Measurements from ENCODE around the gene MANF. TPM values are rescaled to one million over a fixed set of nuclear protein-coding genes. Genes with fewer than 3 reads are reported as not detected.
"Not testable (repeated sequence)": the region's sequence is repeated elsewhere in the genome, so short reads cannot be mapped to it uniquely, and the experiment has no call there.

Gene MANF
- total RNA-seq, 1 experiment from 2014 or later: 106 TPM

- Histone ChIP-seq H3K9me3 (ENCODE audit: low read depth, low read length, poor library complexity, severe bottlenecking) (no peaks in the 10 kb centered on the region), H3K27me3 (replicated peaks; ENCODE audit: insufficient read depth, low read depth, low read length, poor library complexity) (no peaks in the 10 kb centered on the region), H3K27ac (ENCODE audit: low read depth, low read length, poor library complexity, severe bottlenecking) (no peak overlapping the region), H3K36me3 (ENCODE audit: insufficient read depth, low read length, poor library complexity, severe bottlenecking) (no peaks in the 10 kb centered on the region), H3K4me1 (ENCODE audit: insufficient read depth, low read length, poor library complexity, severe bottlenecking) (no peaks in the 10 kb centered on the region), H3K4me3 (ENCODE audit: low read depth, low read length, poor library complexity, severe bottlenecking) (no peak overlapping the region)
- TF ChIP-seq CTCF (conservative IDR thresholded peaks at IDR 0.05; ENCODE audit: low read depth, low read length): no peak
- TF ChIP-seq EZH2 (IDR thresholded peaks at IDR 0.05; ENCODE audit: borderline replicate concordance, low read depth, low read length, poor library complexity, severe bottlenecking): no peak
- intact Hi-C loops (cut with micrococcal nuclease; ENCODE audit: unreplicated experiment): no loop called here
- no TSS peak for BruUV-seq (replicated peaks)
- ChIA-PET CTCF (no interaction called here), POLR2A (ENCODE audit: low non-redundant PET) (no interaction called here)
- no peak for DNase-seq (ENCODE audit: low spot score)
Observed at GRCh38 chr3:51360806-51361205, 24.3 kb upstream of the MANF start.

- no TSS peak for BruUV-seq (replicated peaks)
Observed at GRCh38 chr3:51361746-51362145, 23.3 kb upstream of the MANF start.

GRCh38 chr3:51362476-51362875 lies 22.6 kb upstream of the MANF start:
- intact Hi-C loops (cut with micrococcal nuclease; ENCODE audit: unreplicated experiment): no loop called here
- CTCF ChIA-PET: no interaction called here
- no peaks in the 10 kb centered on the region for H3K27me3 ChIP-seq (replicated peaks; ENCODE audit: insufficient read depth, low read depth, low read length, poor library complexity)
- H3K27ac ChIP-seq (ENCODE audit: low read depth, low read length, poor library complexity, severe bottlenecking): no peak overlapping the region
- H3K4me1 ChIP-seq (ENCODE audit: insufficient read depth, low read length, poor library complexity, severe bottlenecking): no peaks in the 10 kb centered on the region
- H3K36me3 ChIP-seq (ENCODE audit: insufficient read depth, low read length, poor library complexity, severe bottlenecking): no peaks in the 10 kb centered on the region
- TF ChIP-seq EZH2 (IDR thresholded peaks at IDR 0.05; ENCODE audit: borderline replicate concordance, low read depth, low read length, poor library complexity, severe bottlenecking) (no peak), CTCF (conservative IDR thresholded peaks at IDR 0.05; ENCODE audit: low read depth, low read length) (no peak)
- no peak overlapping the region for H3K4me3 ChIP-seq (ENCODE audit: low read depth, low read length, poor library complexity, severe bottlenecking)
- DNase-seq (ENCODE audit: low spot score): no peak
- no TSS peak for BruUV-seq (replicated peaks)
- H3K9me3 ChIP-seq (ENCODE audit: low read depth, low read length, poor library complexity, severe bottlenecking): no peaks in the 10 kb centered on the region
- POLR2A ChIA-PET (ENCODE audit: low non-redundant PET): no interaction called here

More at GRCh38 chr3:51361746-51362145, 23.3 kb upstream of the MANF start:
- TF ChIP-seq CTCF (conservative IDR thresholded peaks at IDR 0.05; ENCODE audit: low read depth, low read length) (no peak), EZH2 (IDR thresholded peaks at IDR 0.05; ENCODE audit: borderline replicate concordance, low read depth, low read length, poor library complexity, severe bottlenecking) (no peak)
- ChIA-PET CTCF (no interaction called here), POLR2A (ENCODE audit: low non-redundant PET) (no interaction called here)
- no peaks in the 10 kb centered on the region for H3K9me3 ChIP-seq (ENCODE audit: low read depth, low read length, poor library complexity, severe bottlenecking)
- H3K36me3 ChIP-seq (ENCODE audit: insufficient read depth, low read length, poor library complexity, severe bottlenecking): no peaks in the 10 kb centered on the region
- no peak overlapping the region for H3K4me3 ChIP-seq (ENCODE audit: low read depth, low read length, poor library complexity, severe bottlenecking)
- H3K4me1 ChIP-seq (ENCODE audit: insufficient read depth, low read length, poor library complexity, severe bottlenecking): no peaks in the 10 kb centered on the region
- H3K27ac ChIP-seq (ENCODE audit: low read depth, low read length, poor library complexity, severe bottlenecking): no peak overlapping the region
- intact Hi-C loops (cut with micrococcal nuclease; ENCODE audit: unreplicated experiment): no loop called here
- DNase-seq (ENCODE audit: low spot score): no peak
- no peaks in the 10 kb centered on the region for H3K27me3 ChIP-seq (replicated peaks; ENCODE audit: insufficient read depth, low read depth, low read length, poor library complexity)

- DNase-seq (ENCODE audit: low spot score); H3K36me3 ChIP-seq (ENCODE audit: insufficient read depth, low read length, poor library complexity, severe bottlenecking); H3K4me3 ChIP-seq (ENCODE audit: low read depth, low read length, poor library complexity, severe bottlenecking); BruUV-seq (replicated peaks); POLR2A ChIA-PET (ENCODE audit: low non-redundant PET); CTCF ChIA-PET; intact Hi-C loops (cut with micrococcal nuclease; ENCODE audit: unreplicated experiment); H3K27me3 ChIP-seq (replicated peaks; ENCODE audit: insufficient read depth, low read depth, low read length, poor library complexity); H3K27ac ChIP-seq (ENCODE audit: low read depth, low read length, poor library complexity, severe bottlenecking); H3K9me3 ChIP-seq (ENCODE audit: low read depth, low read length, poor library complexity, severe bottlenecking); H3K4me1 ChIP-seq (ENCODE audit: insufficient read depth, low read length, poor library complexity, severe bottlenecking): not testable (repeated sequence)
Observed at GRCh38 chr3:51368276-51368675, 16.8 kb upstream of the MANF start.

Data from A673 (cell line).